Breast epithelium (tissue), 4 donors: ENCODE results near the gene CPAMD8. TPM values are rescaled to one million over a fixed set of nuclear protein-coding genes. Genes with fewer than 3 reads are reported as not detected.

Experiments
- DNase-seq, 2 donors: peaks; one replicate each; pipeline ENCODE4 v3.0.0-alpha.2; 2019; ENCODE audit warnings: low spot score in 2 of 2
- H3K27ac ChIP-seq, 2 donors: fragments of 200-600 bp; sonication (generic) in 1 of 2; one replicate each; pipeline ENCODE4 v1.5.1; 2016 to 2019; ENCODE audit warnings: mild to moderate bottlenecking in 1 of 2
- H3K27me3 ChIP-seq, 2 donors: fragments of 200-600 bp; sonication (generic) in 1 of 2; one replicate each; pipeline versions ENCODE4 v1.5.1 to v1.6.0; 2017 to 2019; ENCODE audit warnings: control low read depth in 1 of 2, mild to moderate bottlenecking in 1 of 2
- H3K36me3 ChIP-seq: fragments of 200-600 bp; one replicate; pipeline ENCODE4 v1.5.1; 2019
- H3K4me1 ChIP-seq, 2 donors: fragments of 200-600 bp; sonication (generic); one replicate each; pipeline ENCODE4 v1.5.1; 2016 to 2019; ENCODE audit warnings: control low read depth in 1 of 2
- H3K4me3 ChIP-seq, 3 donors: fragments of 200-600 bp; sonication (generic); 1 replicate in 2 of 3; 2 replicates in 1 of 3; pipeline ENCODE4 v1.5.1; 2016 to 2019; ENCODE audit warnings: mild to moderate bottlenecking in 3 of 3, moderate library complexity in 2 of 3
- H3K9me3 ChIP-seq, 2 donors: fragments of 200-600 bp; sonication (generic) in 1 of 2; one replicate each; pipeline ENCODE4 v1.5.1; 2016 to 2019; ENCODE audit warnings: control low read depth in 1 of 2
- POLR2A ChIP-seq: fragments of 450-650 bp; IDR thresholded peaks from one replicate; pipeline ENCODE4 v1.6.1; 2016; ENCODE audit warnings: antibody characterized with exemption, mild to moderate bottlenecking, moderate library complexity
- POLR2AphosphoS5 ChIP-seq, 3 donors: sonication (generic); formaldehyde crosslinking; IDR thresholded peaks; one replicate each; pipeline ENCODE4 v1.6.1; 2017; ENCODE audit warnings: antibody characterized with exemption in 3 of 3
- intact Hi-C: fragments of 100-400 bp; cut with DNase I; formaldehyde crosslinking; loops from one replicate; pipeline ENCODE4 v1.15.1; 2023; ENCODE audit warnings: low total_unique reads
- total RNA-seq, 3 donors: library from RNA; depleted of rRNA; stranded (reverse); fragments of >200 nt; gene quantifications; one replicate each; pipeline ENCODE4 v1.1.0, GENCODE V29; 2016
- TF ChIP-seq, protein P1 (sequence below), 3 donors: fragments of 450-650 bp; IDR thresholded peaks; one replicate each; pipeline ENCODE4 v1.5.1; 2016 to 2017; ENCODE audit warnings: antibody characterized with exemption in 3 of 3, mild to moderate bottlenecking in 3 of 3, moderate library complexity in 3 of 3

The CPAMD8 gene
- total RNA-seq, 3 donors from 2014 or later = 9.5 to 24.0 (median 20.2) TPM

DNA sequence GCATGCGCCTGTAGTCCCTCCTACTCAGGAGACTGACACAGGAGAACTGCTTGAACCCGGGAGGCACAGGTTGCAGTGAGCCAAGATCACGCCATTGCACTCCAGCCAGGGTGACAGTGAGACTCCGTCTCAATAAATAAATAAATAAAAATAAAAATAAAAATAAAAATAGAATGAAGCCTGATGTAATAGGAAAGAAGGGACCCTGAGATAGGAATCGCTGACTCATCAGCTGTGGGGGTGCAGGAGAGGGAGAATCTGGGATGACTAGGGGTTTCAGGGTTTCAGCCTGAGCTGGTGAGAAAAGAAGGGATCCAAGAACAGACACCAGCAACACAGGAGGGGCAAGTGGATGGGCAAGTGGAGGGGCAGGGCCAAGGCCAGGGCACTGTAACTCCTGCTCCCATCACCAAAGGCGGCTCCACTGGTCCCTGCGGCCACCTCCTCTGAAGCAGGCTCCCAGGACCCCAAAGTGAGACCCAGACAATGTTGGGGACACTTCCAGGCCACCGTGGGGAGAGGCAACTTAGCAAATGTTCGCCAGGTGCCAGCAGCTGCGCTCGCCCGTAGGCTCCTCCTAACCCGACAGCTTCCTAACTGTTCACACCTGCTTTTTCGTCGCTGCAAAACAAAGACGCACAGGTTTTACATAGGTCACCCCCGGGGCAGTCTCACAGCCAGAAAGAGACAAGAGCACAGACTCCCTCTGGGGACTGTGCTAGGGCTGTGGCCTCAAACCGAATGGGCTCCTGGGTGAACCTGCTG, 47.4 kb upstream of the CPAMD8 start:
- intact Hi-C loops = no loop called here
- DNase-seq = no peak

DNA sequence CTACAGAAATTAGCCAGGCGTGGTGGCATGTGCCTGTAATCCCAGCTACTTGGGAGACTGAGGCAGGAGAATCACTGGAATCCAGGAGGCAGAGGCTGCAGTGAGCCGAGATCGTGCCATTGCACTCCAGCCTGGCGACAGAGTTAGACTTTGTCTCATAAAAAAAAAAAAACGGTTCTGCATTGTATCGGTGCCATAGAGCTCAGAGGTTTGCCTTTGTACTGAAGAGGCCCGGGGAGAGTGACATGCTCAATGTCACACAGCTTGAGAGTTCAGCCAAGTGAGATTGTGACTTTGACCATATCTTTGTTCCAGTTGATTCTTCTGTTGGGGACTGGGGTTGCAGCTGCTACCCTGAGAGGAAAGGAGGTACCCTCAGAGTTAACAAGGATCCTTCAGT, 44.3 kb upstream of the CPAMD8 start:
- TF ChIP-seq, protein P1, sequence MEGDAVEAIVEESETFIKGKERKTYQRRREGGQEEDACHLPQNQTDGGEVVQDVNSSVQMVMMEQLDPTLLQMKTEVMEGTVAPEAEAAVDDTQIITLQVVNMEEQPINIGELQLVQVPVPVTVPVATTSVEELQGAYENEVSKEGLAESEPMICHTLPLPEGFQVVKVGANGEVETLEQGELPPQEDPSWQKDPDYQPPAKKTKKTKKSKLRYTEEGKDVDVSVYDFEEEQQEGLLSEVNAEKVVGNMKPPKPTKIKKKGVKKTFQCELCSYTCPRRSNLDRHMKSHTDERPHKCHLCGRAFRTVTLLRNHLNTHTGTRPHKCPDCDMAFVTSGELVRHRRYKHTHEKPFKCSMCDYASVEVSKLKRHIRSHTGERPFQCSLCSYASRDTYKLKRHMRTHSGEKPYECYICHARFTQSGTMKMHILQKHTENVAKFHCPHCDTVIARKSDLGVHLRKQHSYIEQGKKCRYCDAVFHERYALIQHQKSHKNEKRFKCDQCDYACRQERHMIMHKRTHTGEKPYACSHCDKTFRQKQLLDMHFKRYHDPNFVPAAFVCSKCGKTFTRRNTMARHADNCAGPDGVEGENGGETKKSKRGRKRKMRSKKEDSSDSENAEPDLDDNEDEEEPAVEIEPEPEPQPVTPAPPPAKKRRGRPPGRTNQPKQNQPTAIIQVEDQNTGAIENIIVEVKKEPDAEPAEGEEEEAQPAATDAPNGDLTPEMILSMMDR (IDR thresholded peaks at IDR 0.05) = no peak
- TF ChIP-seq POLR2AphosphoS5 (IDR thresholded peaks at IDR 0.05) = no peak
- no peak for TF ChIP-seq POLR2A
- Histone ChIP-seq H3K36me3 (no peaks in the 10 kb centered on the region), H3K4me3 (no peak overlapping the region), H3K27ac (no peak overlapping the region), H3K4me1 (peaks cover 4 to 6% of the 10 kb centered on the region in 2 donors), H3K27me3 (no peaks in the 10 kb centered on the region), H3K9me3 (no peaks in the 10 kb centered on the region)
- intact Hi-C loops = no loop called here
- DNase-seq = no peak

More for the DNA sequence above, 47.4 kb upstream of the CPAMD8 start:
- Histone ChIP-seq H3K9me3 (no peaks in the 10 kb centered on the region), H3K27me3 (no peaks in the 10 kb centered on the region), H3K36me3 (no peaks in the 10 kb centered on the region), H3K4me1 (peaks cover 4 to 19% of the 10 kb centered on the region in 2 donors), H3K27ac (peak overlapping the region in 1 of 2 donors; percentile 85), H3K4me3 (peak overlapping the region; percentile 68 to 84 (median 74))
- TF ChIP-seq, protein P1 (IDR thresholded peaks at IDR 0.05) = no peak
- no peak for TF ChIP-seq POLR2A
- TF ChIP-seq POLR2AphosphoS5 (IDR thresholded peaks at IDR 0.05) = no peak

DNA sequence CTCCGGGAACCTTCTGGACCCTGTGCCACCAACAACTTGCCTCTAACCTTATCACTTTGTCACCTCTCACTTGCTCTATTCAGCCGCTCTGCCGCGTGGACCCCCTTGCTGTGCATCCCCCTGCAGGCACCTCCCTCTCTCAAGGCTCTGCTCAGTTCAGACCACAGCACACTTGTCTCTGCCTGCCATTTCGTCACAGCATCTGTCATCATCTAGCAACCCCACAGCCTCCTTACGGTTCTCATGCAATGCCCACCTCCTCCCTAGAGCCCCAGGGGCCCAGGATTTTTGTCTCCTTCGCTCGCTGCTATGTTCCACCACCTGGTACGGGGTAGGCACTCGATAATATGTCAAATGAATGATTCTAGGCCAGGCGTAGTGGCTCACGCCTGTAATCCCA, 43.8 kb upstream of the CPAMD8 start:
- Histone ChIP-seq H3K4me3 (no peak overlapping the region), H3K9me3 (no peaks in the 10 kb centered on the region), H3K4me1 (peaks cover 4 to 6% of the 10 kb centered on the region in 2 donors), H3K27me3 (no peaks in the 10 kb centered on the region), H3K36me3 (no peaks in the 10 kb centered on the region), H3K27ac (no peak overlapping the region)
- DNase-seq = no peak
- no peak for TF ChIP-seq POLR2A
- TF ChIP-seq, protein P1 (IDR thresholded peaks at IDR 0.05) = no peak
- TF ChIP-seq POLR2AphosphoS5 (IDR thresholded peaks at IDR 0.05) = no peak
- intact Hi-C loops = no loop called here

DNA sequence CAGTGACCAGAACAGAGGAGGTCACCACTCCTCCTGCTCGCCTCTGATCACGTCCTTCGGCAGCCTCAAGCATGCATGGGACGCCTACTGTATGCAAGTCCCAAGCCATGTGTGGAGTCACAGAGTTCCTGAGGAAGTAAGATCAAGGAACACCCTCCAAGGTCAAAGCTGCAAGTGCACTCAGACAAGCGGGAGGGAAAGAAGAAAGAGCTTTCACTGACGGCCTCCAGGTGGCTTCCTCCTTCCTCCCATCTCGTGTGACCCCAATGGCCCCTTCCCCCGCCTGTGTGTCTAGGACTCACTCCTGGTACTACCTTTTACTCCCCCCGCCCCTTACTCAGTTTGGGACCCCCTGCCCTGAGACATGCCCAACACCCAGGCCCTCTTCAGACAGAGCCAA, 42.6 kb upstream of the CPAMD8 start:
- Histone ChIP-seq H3K4me1 (peaks cover 2% of the 10 kb centered on the region in 2 donors), H3K36me3 (no peaks in the 10 kb centered on the region), H3K27ac (no peak overlapping the region), H3K27me3 (no peaks in the 10 kb centered on the region), H3K4me3 (no peak overlapping the region), H3K9me3 (no peaks in the 10 kb centered on the region)
- TF ChIP-seq POLR2AphosphoS5 (IDR thresholded peaks at IDR 0.05) = no peak
- TF ChIP-seq, protein P1 (IDR thresholded peaks at IDR 0.05) = no peak
- TF ChIP-seq POLR2A = no peak
- DNase-seq = no peak
- intact Hi-C loops = loop anchor here (10.0 kb wide), 1 partner anchor 216 kb away; the partner anchor contains the start of gene ANKLE1

DNA sequence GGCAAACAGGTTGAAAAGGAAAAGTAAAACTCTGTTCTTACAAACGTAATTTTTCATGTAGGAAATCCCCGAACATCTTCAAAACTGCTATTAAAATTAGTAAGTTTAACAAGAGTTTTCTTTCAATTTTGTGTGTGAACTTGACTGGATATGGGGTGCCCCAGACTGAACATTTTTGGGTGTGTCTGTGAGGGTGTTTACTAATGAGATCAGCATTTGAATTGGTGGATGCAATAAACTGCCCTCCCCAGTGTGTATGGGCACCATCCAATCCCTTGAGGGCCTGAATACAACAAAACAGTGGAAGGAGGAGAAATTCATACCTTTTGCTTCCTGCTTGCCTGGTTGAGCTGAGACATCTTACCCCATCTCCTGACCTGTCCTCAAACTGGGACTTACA, 36.8 kb upstream of the CPAMD8 start:
- no peaks in the 10 kb centered on the region for H3K4me1 ChIP-seq
- TF ChIP-seq, protein P1 (IDR thresholded peaks at IDR 0.05) = no peak
- TF ChIP-seq POLR2A (no peak), POLR2AphosphoS5 (IDR thresholded peaks at IDR 0.05) (no peak)
- no peak for DNase-seq
- no peaks in the 10 kb centered on the region for H3K27me3 ChIP-seq
- no peak overlapping the region for H3K27ac ChIP-seq
- peaks cover 8% of the 10 kb centered on the region for H3K36me3 ChIP-seq
- intact Hi-C loops = loop anchor here (10.0 kb wide), 1 partner anchor 221 kb away; the partner anchor contains the start of gene ANKLE1
- peaks cover 10 to 13% of the 10 kb centered on the region in 2 donors for H3K9me3 ChIP-seq
- H3K4me3 ChIP-seq = no peak overlapping the region
